CD4-positive, CD25-positive, alpha-beta regulatory T cell (primary cell): ENCODE measurements around the gene VPS13D. TPM values are rescaled to one million over a fixed set of nuclear protein-coding genes. Genes with fewer than 3 reads are reported as not detected.

Experiments used
- ATAC-seq, 2 donors: fragments of 150-1000 bp; cut with Tn5 transposase; one replicate each; pipeline ENCODE4 v1.10.0; 2021; ENCODE audit warnings: low read depth in 2 of 2, moderate number of reproducible peaks in 2 of 2, moderate library complexity in 1 of 2
- DNase-seq, 3 donors: peaks; one replicate each; pipeline versions ENCODE4 v3.0.0 to v3.0.0-alpha.2; 2012 to 2022; ENCODE audit warnings: mixed read lengths in 1 of 3
- H3K27ac ChIP-seq: one replicate; pipeline ENCODE4 v1.7.0; 2013; ENCODE audit warnings: mild to moderate bottlenecking, low read length; ENCODE audit not compliant: insufficient read depth, poor library complexity, severe bottlenecking
- H3K27me3 ChIP-seq: one replicate; pipeline ENCODE4 v1.7.0; 2013; ENCODE audit warnings: low read length; ENCODE audit not compliant: control insufficient read depth, insufficient read depth
- H3K36me3 ChIP-seq: one replicate; pipeline ENCODE4 v1.7.0; 2013; ENCODE audit warnings: mild to moderate bottlenecking, low read length, moderate library complexity; ENCODE audit not compliant: control insufficient read depth, insufficient read depth
- H3K4me1 ChIP-seq: 2 replicates; pipeline ENCODE4 v1.7.0; 2013; ENCODE audit warnings: mild to moderate bottlenecking, low read length; ENCODE audit not compliant: insufficient read depth, control insufficient read depth, poor library complexity, severe bottlenecking
- H3K4me3 ChIP-seq: one replicate; pipeline ENCODE4 v1.7.0; 2013; ENCODE audit warnings: low read depth, mild to moderate bottlenecking, low read length, moderate library complexity
- H3K9me3 ChIP-seq, 2 experiments: 1 replicate in 1 of 2; 2 replicates in 1 of 2; pipeline ENCODE4 v1.7.0; 2013; ENCODE audit warnings: low read length in 2 of 2, mild to moderate bottlenecking in 1 of 2, moderate library complexity in 1 of 2; ENCODE audit not compliant: control insufficient read depth in 2 of 2
- H3K27ac Mint-ChIP-seq, 3 donors: one replicate each; pipeline ENCODE4 v1.8.0; 2020 to 2022; ENCODE audit warnings: mild to moderate bottlenecking in 3 of 3, mixed read lengths in 3 of 3, moderate library complexity in 2 of 3
- H3K27me3 Mint-ChIP-seq: one replicate; pipeline ENCODE4 v1.8.0; 2022; ENCODE audit warnings: mild to moderate bottlenecking, mixed read lengths
- H3K36me3 Mint-ChIP-seq: one replicate; pipeline ENCODE4 v1.8.0; 2020; ENCODE audit warnings: mixed read lengths
- H3K4me1 Mint-ChIP-seq, 4 donors: one replicate each; pipeline ENCODE4 v1.8.0; 2020 to 2022; ENCODE audit warnings: mixed read lengths in 4 of 4, mild to moderate bottlenecking in 1 of 4
- H3K4me3 Mint-ChIP-seq, 4 donors: one replicate each; pipeline ENCODE4 v1.8.0; 2020 to 2022; ENCODE audit warnings: mild to moderate bottlenecking in 4 of 4, mixed read lengths in 4 of 4, moderate library complexity in 3 of 4
- H3K9me3 Mint-ChIP-seq, 7 donors: one replicate each; pipeline ENCODE4 v1.8.0; 2020 to 2022; ENCODE audit warnings: mixed read lengths in 7 of 7, mild to moderate bottlenecking in 3 of 7, moderate library complexity in 2 of 7
- polyA plus RNA-seq, 4 donors: library from polyadenylated mRNA; unstranded; fragments of 300-500 nt; fragmentation: Illumina TruSeq; gene quantifications; one replicate each; pipeline ENCODE4 v1.2.3, GENCODE V29; 2021
- total RNA-seq: library from RNA; stranded (reverse); gene quantifications from one replicate; pipeline ENCODE4 v1.2.3, GENCODE V29; 2022

VPS13D gene
- total and polyA plus RNA-seq, 5 donors from 2014 or later, result 8.1 to 96.0 (median 10.3) TPM

DNA sequence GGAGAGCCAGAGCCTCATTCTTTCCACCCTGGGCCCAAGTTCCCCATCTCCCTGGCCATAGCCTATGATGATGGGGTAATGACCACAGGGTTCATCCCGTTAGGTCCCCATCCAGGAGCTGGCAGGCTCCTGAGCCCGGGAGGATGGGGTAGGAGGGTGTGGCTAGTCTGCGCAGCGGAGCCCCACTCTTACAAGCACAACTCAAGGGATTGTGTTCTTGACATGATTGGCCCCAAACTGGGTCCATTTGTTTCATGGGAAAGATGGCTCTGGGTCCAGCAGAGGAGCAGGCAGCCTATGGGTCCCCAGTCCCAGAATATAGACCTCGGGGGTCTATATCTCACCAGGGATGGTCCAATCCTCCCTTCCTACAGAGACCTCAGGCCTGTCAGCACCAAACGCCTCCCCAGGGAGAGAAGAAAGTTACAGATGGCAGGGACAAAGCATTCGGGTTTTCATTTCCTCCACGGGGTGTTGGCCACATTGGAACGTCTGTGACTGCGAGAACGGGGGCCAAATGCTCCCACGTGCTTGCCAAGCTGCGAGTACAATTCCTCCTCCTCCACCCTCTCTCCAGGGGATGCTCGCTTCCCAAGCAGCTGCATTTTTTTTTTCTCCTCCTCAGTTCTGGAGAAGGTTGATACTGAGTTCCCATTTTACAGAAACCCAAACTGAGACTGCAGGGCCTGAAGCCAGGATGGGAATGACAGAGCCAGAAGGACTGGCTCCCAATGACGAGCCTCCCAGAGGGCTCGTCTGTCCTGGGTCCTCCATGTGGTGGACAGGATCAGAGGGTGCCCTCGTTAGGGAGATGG, 317.1 kb downstream of the VPS13D start:
- Histone ChIP-seq H3K27me3 (no peaks in the 10 kb centered on the region), H3K36me3 (no peaks in the 10 kb centered on the region), H3K27ac (no peak overlapping the region), H3K4me3 (no peak overlapping the region), H3K9me3 (no peaks in the 10 kb centered on the region), H3K4me1 (no peaks in the 10 kb centered on the region)
- no peaks in the 10 kb centered on the region for H3K9me3 Mint-ChIP-seq
- ATAC-seq (no peak), DNase-seq (no peak)
- H3K4me1 Mint-ChIP-seq, result peaks cover 0 to 2% (median 0%) of the 10 kb centered on the region in 4 donors
- peaks cover 8% of the 10 kb centered on the region for H3K27me3 Mint-ChIP-seq
- H3K4me3 Mint-ChIP-seq, result no peak overlapping the region
- H3K27ac Mint-ChIP-seq, result peak overlapping the region in 1 of 3 donors; percentile 49
- H3K36me3 Mint-ChIP-seq, result no peaks in the 10 kb centered on the region

DNA sequence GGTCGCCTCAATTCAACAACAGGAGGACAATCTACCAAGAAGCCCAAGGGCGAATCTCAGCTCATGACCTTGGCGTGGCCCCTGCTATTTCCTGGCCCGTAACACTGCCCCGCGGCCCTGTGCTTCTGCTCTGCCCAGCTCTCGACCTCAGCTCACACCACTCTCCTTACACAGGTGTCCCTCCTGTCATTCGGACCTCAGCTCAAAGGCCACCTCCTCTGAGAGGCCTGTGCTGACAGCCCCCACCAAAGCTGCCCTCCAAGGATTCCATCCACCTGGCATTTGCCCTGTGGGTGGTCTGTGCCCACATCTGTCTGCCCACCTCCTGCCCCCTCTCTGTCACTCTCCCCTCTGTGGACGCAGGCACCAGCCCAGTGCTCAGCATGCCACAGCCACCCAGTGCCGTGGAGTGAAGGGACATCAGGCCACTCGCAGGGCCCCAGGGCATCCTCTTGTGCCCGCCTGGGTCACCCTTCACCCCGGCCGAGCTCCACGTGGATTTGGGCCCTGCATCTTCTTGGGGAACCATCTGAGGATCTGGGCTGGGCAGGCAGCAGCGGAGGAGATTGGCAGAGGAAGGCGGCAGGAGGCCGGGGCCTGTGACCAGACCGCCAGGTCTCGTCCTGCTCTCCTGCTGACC, 317.9 kb downstream of the VPS13D start:
- ATAC-seq (no peak), DNase-seq (no peak)
- Mint-ChIP-seq H3K27ac (peak overlapping the region in 1 of 3 donors; percentile 84), H3K27me3 (peaks cover 8% of the 10 kb centered on the region), H3K4me3 (no peak overlapping the region), H3K4me1 (peaks cover 0 to 2% (median 0%) of the 10 kb centered on the region in 4 donors), H3K9me3 (no peaks in the 10 kb centered on the region), H3K36me3 (no peaks in the 10 kb centered on the region)
- Histone ChIP-seq H3K36me3 (no peaks in the 10 kb centered on the region), H3K27me3 (no peaks in the 10 kb centered on the region), H3K4me1 (no peaks in the 10 kb centered on the region), H3K9me3 (no peaks in the 10 kb centered on the region), H3K4me3 (no peak overlapping the region), H3K27ac (no peak overlapping the region)

DNA sequence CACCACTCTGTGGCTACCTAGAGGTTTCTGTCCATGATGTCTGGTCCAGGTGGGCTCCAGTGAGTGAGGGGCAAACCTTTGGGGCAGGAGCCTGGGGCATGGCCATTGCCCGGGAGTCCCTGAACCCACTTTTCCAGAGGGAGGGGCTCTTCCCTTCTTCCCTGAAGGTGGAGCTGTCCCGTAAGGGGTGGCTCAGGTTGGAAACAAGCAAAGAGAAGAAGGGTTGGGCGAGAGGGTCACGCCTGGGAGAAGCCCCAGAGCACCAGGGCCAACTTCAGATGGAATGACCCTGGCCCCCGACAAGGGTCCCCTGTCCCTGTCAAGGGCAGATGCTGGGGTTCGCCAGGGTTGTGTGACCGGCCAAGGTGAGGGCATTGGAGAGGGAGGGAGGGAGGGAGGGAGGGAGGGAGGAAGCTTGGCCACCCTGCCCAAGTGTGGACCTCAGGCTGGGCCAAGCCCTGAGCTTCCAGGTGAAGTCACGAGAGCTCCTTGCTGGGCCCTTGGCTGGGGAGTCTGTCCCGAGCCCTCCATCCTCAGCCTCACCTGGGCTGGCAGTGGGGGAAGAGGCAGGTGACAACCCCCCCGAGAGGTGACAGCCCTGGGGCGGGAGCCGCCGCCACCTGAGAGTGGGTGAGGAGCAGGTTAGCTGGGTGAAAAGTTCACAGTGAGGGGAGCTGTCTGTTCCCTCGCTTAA, 318.6 kb downstream of the VPS13D start:
- Mint-ChIP-seq H3K27ac (no peak overlapping the region), H3K4me3 (no peak overlapping the region), H3K9me3 (no peaks in the 10 kb centered on the region), H3K4me1 (peaks cover 0 to 2% (median 0%) of the 10 kb centered on the region in 4 donors), H3K27me3 (peaks cover 8% of the 10 kb centered on the region), H3K36me3 (no peaks in the 10 kb centered on the region)
- Histone ChIP-seq H3K27ac (no peak overlapping the region), H3K4me1 (no peaks in the 10 kb centered on the region), H3K4me3 (no peak overlapping the region), H3K9me3 (no peaks in the 10 kb centered on the region), H3K27me3 (no peaks in the 10 kb centered on the region), H3K36me3 (no peaks in the 10 kb centered on the region)
- ATAC-seq (no peak), DNase-seq (no peak)

DNA sequence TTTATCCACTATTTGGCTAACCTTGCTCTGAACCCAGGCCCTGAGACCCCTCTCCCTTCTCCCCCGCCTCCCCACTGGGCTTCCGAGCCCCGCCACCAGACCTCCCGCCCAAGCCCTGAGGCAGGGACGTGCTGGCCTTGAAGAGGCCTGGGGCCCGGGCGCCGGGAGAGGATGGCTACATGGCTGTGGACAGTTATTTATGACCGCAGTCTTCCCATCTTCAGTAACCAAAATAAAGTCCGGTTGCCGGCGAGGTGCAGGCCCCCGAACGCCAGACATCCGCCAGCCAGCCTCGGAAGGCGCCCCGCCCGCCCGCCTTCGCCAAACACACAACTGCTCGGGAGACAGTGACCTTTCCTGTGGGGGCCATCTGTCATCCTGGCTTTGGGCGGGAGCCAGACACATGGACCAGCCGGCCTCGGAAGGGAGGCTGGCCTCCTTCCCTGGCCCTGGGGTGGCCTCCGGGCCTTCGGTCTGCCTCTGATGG, 319.2 kb downstream of the VPS13D start:
- DNase-seq (no peak), ATAC-seq (no peak)
- Mint-ChIP-seq H3K27me3 (peaks cover 4% of the 10 kb centered on the region), H3K36me3 (no peaks in the 10 kb centered on the region), H3K9me3 (no peaks in the 10 kb centered on the region), H3K4me1 (peaks cover 0 to 2% (median 0%) of the 10 kb centered on the region in 4 donors), H3K27ac (no peak overlapping the region), H3K4me3 (no peak overlapping the region)
- no peaks in the 10 kb centered on the region for H3K4me1 ChIP-seq
- no peaks in the 10 kb centered on the region for H3K36me3 ChIP-seq
- no peak overlapping the region for H3K27ac ChIP-seq
- no peak overlapping the region for H3K4me3 ChIP-seq
- no peaks in the 10 kb centered on the region for H3K9me3 ChIP-seq
- H3K27me3 ChIP-seq, result no peaks in the 10 kb centered on the region

DNA sequence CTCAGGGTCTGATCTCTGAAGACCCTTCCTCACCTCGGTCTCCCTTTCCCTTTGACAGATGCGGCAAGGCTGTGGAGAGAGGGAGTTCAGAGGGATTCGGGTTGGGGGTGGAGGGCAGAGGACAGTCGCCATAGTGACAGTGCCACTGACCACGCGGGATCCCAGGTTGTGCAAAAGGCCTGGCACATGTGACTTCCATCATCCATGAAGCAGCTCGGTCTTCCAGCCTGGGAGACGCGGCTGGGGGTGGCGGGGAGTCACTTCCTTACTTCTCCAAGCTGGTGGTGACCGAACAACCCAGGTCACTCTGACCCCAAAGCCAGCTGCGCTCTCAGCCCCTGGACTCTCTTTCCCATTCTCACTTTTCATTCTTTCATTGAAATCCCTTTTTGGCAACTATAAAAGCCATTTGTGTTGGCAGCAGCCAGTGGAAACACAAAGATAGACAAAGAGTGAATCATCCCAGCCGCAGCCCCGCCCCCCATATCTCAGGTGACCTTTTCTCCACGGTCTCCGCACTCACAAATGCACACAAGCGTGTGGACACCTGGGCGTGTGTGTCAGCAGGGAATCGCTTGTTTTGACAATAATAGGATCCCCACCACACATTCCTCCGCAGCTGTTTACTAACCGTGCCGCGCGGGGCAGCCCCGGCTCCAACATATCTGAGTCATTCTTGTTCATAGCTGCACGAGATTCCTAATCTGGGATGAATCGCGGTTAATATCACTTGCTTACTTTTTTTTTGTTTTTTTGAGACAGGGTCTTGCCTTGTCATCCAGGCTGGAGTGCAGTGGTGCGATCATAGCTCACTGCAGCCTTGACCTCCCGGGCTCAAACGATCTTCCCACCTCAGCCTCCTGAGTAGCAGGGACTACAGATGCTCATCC, 319.9 kb downstream of the VPS13D start:
- Mint-ChIP-seq H3K36me3 (no peaks in the 10 kb centered on the region), H3K4me3 (no peak overlapping the region), H3K27me3 (no peaks in the 10 kb centered on the region), H3K9me3 (no peaks in the 10 kb centered on the region), H3K4me1 (peaks cover 0 to 2% (median 0%) of the 10 kb centered on the region in 4 donors), H3K27ac (no peak overlapping the region)
- Histone ChIP-seq H3K4me1 (no peaks in the 10 kb centered on the region), H3K9me3 (no peaks in the 10 kb centered on the region), H3K27me3 (no peaks in the 10 kb centered on the region), H3K36me3 (no peaks in the 10 kb centered on the region), H3K4me3 (no peak overlapping the region), H3K27ac (no peak overlapping the region)
- DNase-seq (peak in 1 of 3 donors; percentile 20), ATAC-seq (no peak)

DNA sequence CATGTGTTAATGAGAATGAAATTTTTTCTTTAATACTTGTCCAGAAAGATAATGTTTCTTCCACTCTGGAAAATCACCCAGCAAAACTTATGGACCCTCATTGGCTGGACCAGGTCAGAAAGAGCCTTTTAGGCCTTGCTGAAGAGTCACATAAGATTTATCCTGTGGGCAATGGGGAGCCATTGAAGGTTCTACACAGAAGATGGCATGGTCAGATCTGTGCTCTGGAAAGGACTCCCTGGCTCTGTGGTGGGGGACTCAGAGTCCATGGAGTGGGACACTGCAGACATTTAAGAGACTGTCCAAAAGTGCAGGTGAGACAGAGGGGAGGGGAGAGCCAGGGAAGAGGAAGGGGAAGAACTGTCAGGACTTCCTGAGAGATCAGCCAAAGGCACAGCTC, 321.8 kb downstream of the VPS13D start:
- no peaks in the 10 kb centered on the region for H3K9me3 ChIP-seq

More for the DNA sequence above, 321.8 kb downstream of the VPS13D start:
- Histone ChIP-seq H3K4me3 (no peak overlapping the region), H3K27me3 (no peaks in the 10 kb centered on the region), H3K36me3 (no peaks in the 10 kb centered on the region), H3K27ac (no peak overlapping the region), H3K4me1 (no peaks in the 10 kb centered on the region)
- Mint-ChIP-seq H3K9me3 (no peaks in the 10 kb centered on the region), H3K27me3 (no peaks in the 10 kb centered on the region), H3K4me3 (no peak overlapping the region), H3K27ac (no peak overlapping the region), H3K36me3 (no peaks in the 10 kb centered on the region), H3K4me1 (peaks cover 0 to under 1% (median 0%) of the 10 kb centered on the region in 4 donors)
- ATAC-seq, result no peak
- no peak for DNase-seq
